Liver (tissue), 9 donors: ENCODE data around the gene SLC47A2. TPM values are rescaled to one million over a fixed set of nuclear protein-coding genes. Genes with fewer than 3 reads are reported as not detected.

Experiments used
- DNase-seq: peaks from one replicate; pipeline ENCODE4 v3.0.0-alpha.2; 2017; ENCODE audit warnings: low spot score
- H3K27ac ChIP-seq, 2 donors: one replicate each; pipeline ENCODE4 v1.7.0; 2013; ENCODE audit warnings: inconsistent platforms in 2 of 2, low read length in 2 of 2, control low read depth in 1 of 2, low read depth in 1 of 2, mild to moderate bottlenecking in 1 of 2
- H3K27me3 ChIP-seq, 4 donors: one replicate each; pipeline versions ENCODE4 v1.6.1 to v1.7.0; 2013; ENCODE audit warnings: low read length in 3 of 4, inconsistent platforms in 1 of 4, mild to moderate bottlenecking in 1 of 4, moderate library complexity in 1 of 4; ENCODE audit not compliant: control insufficient read depth in 4 of 4, insufficient read depth in 4 of 4
- H3K36me3 ChIP-seq, 4 donors: one replicate each; pipeline versions ENCODE4 v1.6.1 to v1.7.0; 2013; ENCODE audit warnings: low read length in 3 of 4, mild to moderate bottlenecking in 3 of 4, low read depth in 1 of 4, moderate library complexity in 1 of 4; ENCODE audit not compliant: control insufficient read depth in 4 of 4, insufficient read depth in 3 of 4
- H3K4me1 ChIP-seq, 4 donors: one replicate each; pipeline versions ENCODE4 v1.6.1 to v1.7.0; 2013; ENCODE audit warnings: low read length in 3 of 4, mild to moderate bottlenecking in 3 of 4, moderate library complexity in 1 of 4; ENCODE audit not compliant: control insufficient read depth in 4 of 4, insufficient read depth in 4 of 4
- H3K4me3 ChIP-seq, 3 donors: one replicate each; pipeline versions ENCODE4 v1.6.1 to v1.7.0; 2013; ENCODE audit warnings: low read length in 3 of 3, control low read depth in 1 of 3, low read depth in 1 of 3, mild to moderate bottlenecking in 1 of 3
- H3K9ac ChIP-seq, 2 donors: one replicate each; pipeline ENCODE4 v1.7.0; 2013; ENCODE audit warnings: low read length in 2 of 2, mild to moderate bottlenecking in 2 of 2, moderate library complexity in 2 of 2, control low read depth in 1 of 2, low read depth in 1 of 2
- H3K9me3 ChIP-seq, 4 donors: one replicate each; pipeline versions ENCODE4 v1.6.1 to v1.7.0; 2013; ENCODE audit warnings: low read length in 3 of 4; ENCODE audit not compliant: control insufficient read depth in 4 of 4
- ATF3 ChIP-seq: IDR thresholded peaks from 2 replicates; pipeline ENCODE4 v1.6.1; 2016; ENCODE audit warnings: antibody characterized with exemption
- CTCF ChIP-seq: fragments of 150-350 bp; IDR thresholded peaks from 2 replicates; pipeline ENCODE4 v1.5.1; 2017; ENCODE audit warnings: improper control_type of control experiment, low read depth, low read length; ENCODE audit not compliant: missing input control
- EGR1 ChIP-seq, 2 donors: IDR thresholded peaks; 2 replicates each; pipeline ENCODE4 v1.6.1; 2016 to 2018; ENCODE audit warnings: antibody characterized with exemption in 2 of 2, low read depth in 2 of 2
- FOXA1 ChIP-seq: IDR thresholded peaks from 2 replicates; pipeline ENCODE4 v1.6.1; 2016; ENCODE audit warnings: antibody characterized with exemption
- FOXA2 ChIP-seq: IDR thresholded peaks from 2 replicates; pipeline ENCODE4 v1.6.1; 2016; ENCODE audit warnings: antibody characterized with exemption
- GABPA ChIP-seq, 2 donors: IDR thresholded peaks in 1 of 2; conservative IDR thresholded peaks in 1 of 2; 2 replicates each; pipeline ENCODE4 v1.6.1; 2016; ENCODE audit warnings: antibody characterized with exemption in 2 of 2, mild to moderate bottlenecking in 1 of 2, moderate library complexity in 1 of 2
- HNF4A ChIP-seq, 2 donors: conservative IDR thresholded peaks; 2 replicates each; pipeline ENCODE4 v1.6.1; 2016; ENCODE audit warnings: antibody characterized with exemption in 2 of 2, mild to moderate bottlenecking in 2 of 2
- HNF4G ChIP-seq: IDR thresholded peaks from 2 replicates; pipeline ENCODE4 v1.6.1; 2016; ENCODE audit warnings: antibody characterized with exemption
- JUND ChIP-seq, 2 donors: IDR thresholded peaks; 2 replicates each; pipeline ENCODE4 v1.6.1; 2016; ENCODE audit warnings: antibody characterized with exemption in 2 of 2
- MAX ChIP-seq: IDR thresholded peaks from 2 replicates; pipeline ENCODE4 v1.6.1; 2016; ENCODE audit warnings: antibody characterized with exemption
- NR2F2 ChIP-seq: IDR thresholded peaks from 2 replicates; pipeline ENCODE4 v1.6.1; 2016; ENCODE audit warnings: antibody characterized with exemption
- RAD21 ChIP-seq, 2 donors: IDR thresholded peaks; 2 replicates each; pipeline ENCODE4 v1.6.1; 2016; ENCODE audit warnings: antibody characterized with exemption in 2 of 2, mild to moderate bottlenecking in 2 of 2
- RXRA ChIP-seq, 2 donors: IDR thresholded peaks; 2 replicates each; pipeline ENCODE4 v1.6.1; 2017 to 2018; ENCODE audit warnings: antibody characterized with exemption in 2 of 2, mild to moderate bottlenecking in 1 of 2
- SP1 ChIP-seq: IDR thresholded peaks from 2 replicates; pipeline ENCODE4 v1.6.1; 2018; ENCODE audit warnings: antibody characterized with exemption, mild to moderate bottlenecking
- TAF1 ChIP-seq: conservative IDR thresholded peaks from 2 replicates; pipeline ENCODE4 v1.6.1; 2016; ENCODE audit warnings: antibody characterized with exemption, mild to moderate bottlenecking
- YY1 ChIP-seq: IDR thresholded peaks from 2 replicates; pipeline ENCODE4 v1.6.1; 2016; ENCODE audit warnings: antibody characterized with exemption, mild to moderate bottlenecking
- ZBTB33 ChIP-seq: IDR thresholded peaks from 2 replicates; pipeline ENCODE4 v1.6.1; 2016; ENCODE audit warnings: antibody characterized with exemption
- WGBS: extraction: QIAGEN DNeasy Blood & Tissue Kit; methylation state at CpG from one replicate; pipeline ENCODE4 v1.1.7; 2013; 5-methylcytosine and 5-hydroxymethylcytosine counted together
- polyA plus RNA-seq, 2 donors: library from polyadenylated mRNA; stranded (reverse) in 1 of 2; unstranded in 1 of 2; fragments of 200-250 nt in 1 of 2; fragments of >200 nt in 1 of 2; fragmentation: Nextera tagmentation in 1 of 2; extraction: Ambion mirVana in 1 of 2; gene quantifications; one replicate each; pipeline versions ENCODE4 v1.2.1 to v1.2.3, GENCODE V29; 2013 to 2015
- total RNA-seq, 2 donors: library from RNA; depleted of rRNA; stranded (reverse); fragments of >200 nt; gene quantifications; one replicate each; pipeline ENCODE4 v1.2.3, GENCODE V29; 2014
- TF ChIP-seq, protein P1 (sequence below): IDR thresholded peaks from 2 replicates; pipeline ENCODE4 v1.6.1; 2016; ENCODE audit warnings: antibody characterized with exemption, mild to moderate bottlenecking
- donor health status: healthy.
- donor health status: healthy.
- donor health status: healthy.
- donor health status: healthy.
- donor health status: healthy.

Gene SLC47A2
- total and polyA plus RNA-seq, 4 donors, result 0.08 TPM; not detected in 3

DNA sequence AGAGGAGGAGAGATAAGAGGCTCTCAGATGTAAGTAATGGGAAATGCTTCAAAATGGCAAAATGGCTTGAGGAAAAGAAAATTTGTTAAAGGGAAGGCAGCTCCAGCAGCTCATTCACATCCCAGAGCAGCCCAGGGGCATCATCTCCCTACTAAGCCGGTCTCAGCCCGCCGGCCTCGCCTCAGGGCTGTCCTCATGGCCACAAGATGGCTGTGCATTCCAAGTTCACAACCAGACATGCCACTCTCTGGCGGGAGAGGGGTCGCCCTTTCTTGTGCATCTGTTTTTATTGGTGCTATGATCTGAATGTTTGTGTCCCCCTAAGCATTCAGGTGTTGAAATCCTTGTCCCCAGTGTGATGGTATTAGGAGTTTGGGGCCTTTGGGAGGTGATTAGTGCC lies 13.5 kb upstream of the SLC47A2 start:
- Histone ChIP-seq H3K4me3 (no peak overlapping the region), H3K9me3 (no peaks in the 10 kb centered on the region), H3K27me3 (no peaks in the 10 kb centered on the region), H3K36me3 (no peaks in the 10 kb centered on the region), H3K27ac (no peak overlapping the region), H3K4me1 (peaks cover 5 to 11% (median 8%) of the 10 kb centered on the region in 4 donors), H3K9ac (no peak overlapping the region)
- WGBS, result 97% methylated on average over 6 of the region's 6 CpGs
- no peak for DNase-seq
- TF ChIP-seq, protein P1, sequence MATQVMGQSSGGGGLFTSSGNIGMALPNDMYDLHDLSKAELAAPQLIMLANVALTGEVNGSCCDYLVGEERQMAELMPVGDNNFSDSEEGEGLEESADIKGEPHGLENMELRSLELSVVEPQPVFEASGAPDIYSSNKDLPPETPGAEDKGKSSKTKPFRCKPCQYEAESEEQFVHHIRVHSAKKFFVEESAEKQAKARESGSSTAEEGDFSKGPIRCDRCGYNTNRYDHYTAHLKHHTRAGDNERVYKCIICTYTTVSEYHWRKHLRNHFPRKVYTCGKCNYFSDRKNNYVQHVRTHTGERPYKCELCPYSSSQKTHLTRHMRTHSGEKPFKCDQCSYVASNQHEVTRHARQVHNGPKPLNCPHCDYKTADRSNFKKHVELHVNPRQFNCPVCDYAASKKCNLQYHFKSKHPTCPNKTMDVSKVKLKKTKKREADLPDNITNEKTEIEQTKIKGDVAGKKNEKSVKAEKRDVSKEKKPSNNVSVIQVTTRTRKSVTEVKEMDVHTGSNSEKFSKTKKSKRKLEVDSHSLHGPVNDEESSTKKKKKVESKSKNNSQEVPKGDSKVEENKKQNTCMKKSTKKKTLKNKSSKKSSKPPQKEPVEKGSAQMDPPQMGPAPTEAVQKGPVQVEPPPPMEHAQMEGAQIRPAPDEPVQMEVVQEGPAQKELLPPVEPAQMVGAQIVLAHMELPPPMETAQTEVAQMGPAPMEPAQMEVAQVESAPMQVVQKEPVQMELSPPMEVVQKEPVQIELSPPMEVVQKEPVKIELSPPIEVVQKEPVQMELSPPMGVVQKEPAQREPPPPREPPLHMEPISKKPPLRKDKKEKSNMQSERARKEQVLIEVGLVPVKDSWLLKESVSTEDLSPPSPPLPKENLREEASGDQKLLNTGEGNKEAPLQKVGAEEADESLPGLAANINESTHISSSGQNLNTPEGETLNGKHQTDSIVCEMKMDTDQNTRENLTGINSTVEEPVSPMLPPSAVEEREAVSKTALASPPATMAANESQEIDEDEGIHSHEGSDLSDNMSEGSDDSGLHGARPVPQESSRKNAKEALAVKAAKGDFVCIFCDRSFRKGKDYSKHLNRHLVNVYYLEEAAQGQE, result no peak
- TF ChIP-seq RXRA (IDR thresholded peaks at IDR 0.05), result no peak
- no peak for TF ChIP-seq HNF4A (conservative IDR thresholded peaks at IDR 0.05)
- TF ChIP-seq FOXA1, result no peak
- no peak for TF ChIP-seq CTCF
- no peak for TF ChIP-seq HNF4G

DNA sequence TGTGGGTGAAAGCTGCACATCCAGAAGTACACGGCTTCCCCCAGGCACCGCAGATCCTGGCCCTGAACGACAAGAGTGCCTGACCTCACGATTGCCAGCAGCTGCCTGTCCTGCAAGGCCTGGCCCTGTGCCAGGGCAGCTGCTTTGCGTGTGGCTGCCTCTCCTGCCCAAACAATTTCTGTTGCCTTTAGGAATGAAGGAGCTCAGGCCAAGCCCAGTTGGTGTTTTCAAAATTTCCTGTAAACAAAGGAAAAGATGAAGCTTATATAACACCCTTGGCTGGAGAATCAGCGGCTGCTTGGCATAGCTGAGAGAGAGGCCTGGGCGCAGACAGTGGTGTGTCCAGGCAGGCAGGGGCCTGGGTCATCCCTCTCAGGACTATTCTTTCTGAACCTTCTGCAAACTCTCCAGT lies 11.7 kb upstream of the SLC47A2 start:
- WGBS, result 11% methylated on average over 7 of the region's 7 CpGs
- Histone ChIP-seq H3K4me1 (peaks cover 5 to 11% (median 8%) of the 10 kb centered on the region in 4 donors), H3K4me3 (no peak overlapping the region), H3K27me3 (no peaks in the 10 kb centered on the region), H3K9me3 (no peaks in the 10 kb centered on the region), H3K36me3 (no peaks in the 10 kb centered on the region), H3K27ac (peak overlapping the region; percentile 80 to 88), H3K9ac (peak overlapping the region in 1 of 2 donors; percentile 6)
- DNase-seq, result peak; percentile 59
- TF ChIP-seq GABPA (IDR thresholded peaks at IDR 0.05 in 1 of 2, conservative IDR thresholded peaks at IDR 0.05 in 1 of 2) (no peak), ZBTB33 (no peak), FOXA2 (peak; percentile 52), MAX (no peak), RAD21 (IDR thresholded peaks at IDR 0.05) (peak in 1 of 2 donors; percentile 42), EGR1 (IDR thresholded peaks at IDR 0.05; ENCODE audit: low read depth in 2 of 2) (no peak), YY1 (no peak), RXRA (IDR thresholded peaks at IDR 0.05) (peak; percentile 16 to 66), FOXA1 (no peak), NR2F2 (peak; percentile 65), TAF1 (no peak), SP1 (peak; percentile 48), HNF4G (no peak), JUND (IDR thresholded peaks at IDR 0.05) (peak in 1 of 2 donors; percentile 51), ATF3 (no peak), CTCF (no peak), HNF4A (conservative IDR thresholded peaks at IDR 0.05) (peak in 1 of 2 donors; percentile 54)
- TF ChIP-seq, protein P1, result no peak
